ENCODE results near the gene GJC2.

GRCh38 chr1:228194921-228195812 lies 45.4 kb downstream of the GJC2 start:
- TF ChIP-seq CTCF (IDR thresholded peaks at IDR 0.05; ENCODE audit: borderline replicate concordance, extremely low read depth, low read length, poor library complexity, severe bottlenecking) (no peak), EZH2 (IDR thresholded peaks at IDR 0.05; ENCODE audit: borderline replicate concordance, low read depth, low read length, severe bottlenecking) (no peak)

All from DND-41 (cell line).